Gastrocnemius medialis (tissue), 4 donors: Measurements from ENCODE around the gene NAXE. TPM values are rescaled to one million over a fixed set of nuclear protein-coding genes. Genes with fewer than 3 reads are reported as not detected.

Experiments used
- ATAC-seq, 2 donors: fragments of 150-250 bp; one replicate each; pipeline ENCODE4 v1.9.1; 2016
- DNase-seq, 2 donors: peaks; one replicate each; pipeline ENCODE4 v3.0.0-alpha.2; 2019
- H3K27ac ChIP-seq, 4 donors: fragments of 200-600 bp; sonication (generic); 1 replicate in 1 of 4; 2 replicates in 3 of 4; pipeline ENCODE4 v1.5.1; 2016 to 2018; ENCODE audit warnings: mild to moderate bottlenecking in 2 of 4, moderate library complexity in 1 of 4
- H3K27me3 ChIP-seq, 3 donors: fragments of 200-600 bp; sonication (generic) in 2 of 3; 1 replicate in 1 of 3; 2 replicates in 2 of 3; pipeline versions ENCODE4 v1.5.1 to v1.6.0; 2016 to 2019; ENCODE audit warnings: mild to moderate bottlenecking in 1 of 3, moderate library complexity in 1 of 3
- H3K36me3 ChIP-seq, 2 donors: fragments of 200-600 bp; sonication (generic) in 1 of 2; one replicate each; pipeline ENCODE4 v1.5.1; 2017 to 2018
- H3K4me1 ChIP-seq, 2 donors: fragments of 200-600 bp; sonication (generic) in 1 of 2; one replicate each; pipeline ENCODE4 v1.5.1; 2016 to 2017; ENCODE audit warnings: mild to moderate bottlenecking in 2 of 2
- H3K4me3 ChIP-seq, 4 donors: fragments of 200-600 bp; sonication (generic) in 3 of 4; 1 replicate in 1 of 4; 2 replicates in 3 of 4; pipeline ENCODE4 v1.5.1; 2016 to 2019; ENCODE audit warnings: mild to moderate bottlenecking in 2 of 4
- H3K9me3 ChIP-seq, 3 donors: fragments of 200-600 bp; sonication (generic) in 2 of 3; 1 replicate in 1 of 3; 2 replicates in 2 of 3; pipeline ENCODE4 v1.5.1; 2016 to 2019
- CTCF ChIP-seq, 5 experiments: fragments of 450-650 bp in 3 of 5; fragments of 200-600 bp in 2 of 5; sonication (generic) in 2 of 5; IDR thresholded peaks in 4 of 5; conservative IDR thresholded peaks in 1 of 5; 1 replicate in 4 of 5; 2 replicates in 1 of 5; pipeline ENCODE4 v1.5.1; 2016 to 2019; ENCODE audit warnings: antibody characterized with exemption in 5 of 5, mild to moderate bottlenecking in 3 of 5, moderate library complexity in 3 of 5
- POLR2A ChIP-seq, 2 donors: fragments of 450-650 bp; IDR thresholded peaks; one replicate each; pipeline ENCODE4 v1.6.1; 2017; ENCODE audit warnings: antibody characterized with exemption in 2 of 2, mild to moderate bottlenecking in 2 of 2, moderate library complexity in 2 of 2
- in situ Hi-C, 4 donors: fragments of 200-750 bp; cut with MboI; loops; one replicate each; pipeline versions ENCODE4 v1.15.0 to v1.8.0; 2017; ENCODE audit warnings: low sequenced_read_pairs in 4 of 4
- intact Hi-C: fragments of 100-400 bp; cut with DNase I; formaldehyde crosslinking; loops from one replicate; pipeline ENCODE4 v1.15.1; 2023; ENCODE audit warnings: low total_unique reads
- total RNA-seq, 4 donors: library from RNA; depleted of rRNA; stranded (reverse); fragments of >200 nt; gene quantifications; one replicate each; pipeline versions ENCODE4 v1.1.0 to v1.2.3, GENCODE V29; 2016

NAXE gene
- total RNA-seq, 4 donors from 2014 or later: 34.4 to 66.7 (median 46.0) TPM

- Histone ChIP-seq H3K36me3 (no peaks in the 10 kb centered on the region), H3K4me1 (peaks cover 14 to 31% of the 10 kb centered on the region in 2 donors), H3K27me3 (peaks cover 35 to 40% (median 38%) of the 10 kb centered on the region in 3 donors), H3K27ac (no peak overlapping the region), H3K9me3 (no peaks in the 10 kb centered on the region), H3K4me3 (no peak overlapping the region)
- ATAC-seq (no peak), DNase-seq (no peak)
- in situ Hi-C loops (no loop called here), intact Hi-C loops (no loop called here)
- TF ChIP-seq CTCF (IDR thresholded peaks at IDR 0.05 in 4 of 5, conservative IDR thresholded peaks at IDR 0.05 in 1 of 5) (no peak), POLR2A (IDR thresholded peaks at IDR 0.05) (no peak)
Observed at GRCh38 chr1:156643049-156643777, 51.6 kb downstream of the NAXE start.

- no peaks in the 10 kb centered on the region for H3K9me3 ChIP-seq
- intact Hi-C loops: no loop called here
- no peak overlapping the region for H3K4me3 ChIP-seq
- DNase-seq (no peak), ATAC-seq (no peak)
- H3K4me1 ChIP-seq: peaks cover 14 to 28% of the 10 kb centered on the region in 2 donors
- H3K27ac ChIP-seq: no peak overlapping the region
- in situ Hi-C loops: no loop called here
- peaks cover 35 to 40% (median 38%) of the 10 kb centered on the region in 3 donors for H3K27me3 ChIP-seq
- H3K36me3 ChIP-seq: no peaks in the 10 kb centered on the region
- no peak for TF ChIP-seq CTCF (IDR thresholded peaks at IDR 0.05 in 4 of 5, conservative IDR thresholded peaks at IDR 0.05 in 1 of 5)
- no peak for TF ChIP-seq POLR2A (IDR thresholded peaks at IDR 0.05)
Observed at GRCh38 chr1:156643778-156644092, 52.2 kb downstream of the NAXE start.

Other genes starting within 250 kb of the NAXE start
- gene RHBG, start 222.6 kb upstream of the NAXE start, total RNA-seq: not detected
- gene MEF2D, start 91.0 kb upstream of the NAXE start, total RNA-seq: 100 to 1,000 TPM; 129 to 260 (median 168) TPM
- under 1 TPM in 2 of 4 donors, not detected in 2; 0.20 to 0.55 TPM for gene IQGAP3, start 19.2 kb upstream of the NAXE start, total RNA-seq
- gene TTC24, start 12.1 kb upstream of the NAXE start, total RNA-seq: 1 to 10 TPM in 1 of 4 donors, not detected in 3; 3.6 TPM
- 100 to 1,000 TPM in 1 of 4 donors, 10 to 100 TPM in 3; 35.6 to 103 (median 47.6) TPM for gene GPATCH4, start 9.7 kb downstream of the NAXE start, total RNA-seq
- gene HAPLN2, start 27.6 kb downstream of the NAXE start, total RNA-seq: 1 to 10 TPM in 3 of 4 donors, under 1 TPM in 1; 0.53 to 6.0 (median 3.0) TPM
- gene BCAN, start 50.3 kb downstream of the NAXE start, total RNA-seq: under 1 TPM in 2 of 4 donors, not detected in 2; 0.26 to 0.29 TPM
- gene NES, start 85.6 kb downstream of the NAXE start, total RNA-seq: 10 to 100 TPM; 13.7 to 60.9 (median 26.4) TPM
- 1 to 10 TPM in 1 of 4 donors, under 1 TPM in 1, not detected in 2; 0.98 to 1.3 TPM for gene CRABP2, start 113.8 kb downstream of the NAXE start, total RNA-seq
- 10 to 100 TPM; 12.9 to 28.0 (median 17.6) TPM for gene METTL25B, start 136.7 kb downstream of the NAXE start, total RNA-seq
- 10 to 100 TPM in 3 of 4 donors, 1 to 10 TPM in 1; 9.5 to 16.4 (median 15.1) TPM for gene ISG20L2, start 137.0 kb downstream of the NAXE start, total RNA-seq
- 100 to 1,000 TPM in 3 of 4 donors, 10 to 100 TPM in 1; 54.9 to 121 (median 102) TPM for gene MRPL24, start 149.3 kb downstream of the NAXE start, total RNA-seq
- 100 to 1,000 TPM; 154 to 281 (median 240) TPM for gene HDGF, start 159.9 kb downstream of the NAXE start, total RNA-seq
- gene PRCC, start 175.8 kb downstream of the NAXE start, total RNA-seq: 10 to 100 TPM; 42.8 to 62.3 (median 46.5) TPM
- 1 to 10 TPM in 1 of 4 donors, under 1 TPM in 1, not detected in 2; 0.82 to 1.1 TPM for gene SH2D2A, start 225.1 kb downstream of the NAXE start, total RNA-seq